Mesothelial cell of epicardium (in vitro differentiated cells): Measurements from ENCODE around the gene ELAC2. TPM values are rescaled to one million over a fixed set of nuclear protein-coding genes. Genes with fewer than 3 reads are reported as not detected.
A peak's percentile ranks its signal among the peaks of the same experiment; 100 is the strongest.

Experiments
- DNase-seq, 2 experiments: peaks; one replicate each; pipeline ENCODE4 v3.0.0; 2021; ENCODE audit warnings: low spot score in 2 of 2; ENCODE audit not compliant: unreplicated experiment in 2 of 2
- H3K27ac Mint-ChIP-seq: 2 replicates; pipeline ENCODE4 v1.8.0; 2021; ENCODE audit warnings: mixed read lengths
- H3K27me3 Mint-ChIP-seq: 2 replicates; pipeline ENCODE4 v1.8.0; 2021; ENCODE audit warnings: low read depth, mixed read lengths
- H3K36me3 Mint-ChIP-seq: 2 replicates; pipeline ENCODE4 v1.8.0; 2021; ENCODE audit warnings: mixed read lengths
- H3K4me1 Mint-ChIP-seq: 2 replicates; pipeline ENCODE4 v1.8.0; 2021; ENCODE audit warnings: mixed read lengths
- H3K4me3 Mint-ChIP-seq: 2 replicates; pipeline ENCODE4 v1.8.0; 2021; ENCODE audit warnings: mild to moderate bottlenecking, moderate library complexity, mixed read lengths
- H3K9me3 Mint-ChIP-seq: 2 replicates; pipeline ENCODE4 v1.8.0; 2021; ENCODE audit warnings: mixed read lengths
- total RNA-seq: library from RNA; stranded (reverse); gene quantifications from 3 replicates; pipeline ENCODE4 v1.2.1, GENCODE V29; 2021
- TF ChIP-seq, protein P1 (sequence below): fragments of 200-600 bp; sonication (generic); IDR thresholded peaks from one replicate; pipeline ENCODE4 v1.5.0; 2021; ENCODE audit warnings: antibody characterized with exemption; ENCODE audit not compliant: unreplicated experiment

ELAC2 gene
- total RNA-seq, 1 donor from 2014 or later = 69.3 TPM

GRCh38 chr17:13016881-13017654, 759 bp downstream of the ELAC2 start:
- H3K27ac Mint-ChIP-seq = peak overlapping the region; percentile 88
- peaks cover 27% of the 10 kb centered on the region for H3K36me3 Mint-ChIP-seq
- no peak for DNase-seq
- peak overlapping the region; percentile 94 for H3K4me3 Mint-ChIP-seq
- TF ChIP-seq, protein P1, sequence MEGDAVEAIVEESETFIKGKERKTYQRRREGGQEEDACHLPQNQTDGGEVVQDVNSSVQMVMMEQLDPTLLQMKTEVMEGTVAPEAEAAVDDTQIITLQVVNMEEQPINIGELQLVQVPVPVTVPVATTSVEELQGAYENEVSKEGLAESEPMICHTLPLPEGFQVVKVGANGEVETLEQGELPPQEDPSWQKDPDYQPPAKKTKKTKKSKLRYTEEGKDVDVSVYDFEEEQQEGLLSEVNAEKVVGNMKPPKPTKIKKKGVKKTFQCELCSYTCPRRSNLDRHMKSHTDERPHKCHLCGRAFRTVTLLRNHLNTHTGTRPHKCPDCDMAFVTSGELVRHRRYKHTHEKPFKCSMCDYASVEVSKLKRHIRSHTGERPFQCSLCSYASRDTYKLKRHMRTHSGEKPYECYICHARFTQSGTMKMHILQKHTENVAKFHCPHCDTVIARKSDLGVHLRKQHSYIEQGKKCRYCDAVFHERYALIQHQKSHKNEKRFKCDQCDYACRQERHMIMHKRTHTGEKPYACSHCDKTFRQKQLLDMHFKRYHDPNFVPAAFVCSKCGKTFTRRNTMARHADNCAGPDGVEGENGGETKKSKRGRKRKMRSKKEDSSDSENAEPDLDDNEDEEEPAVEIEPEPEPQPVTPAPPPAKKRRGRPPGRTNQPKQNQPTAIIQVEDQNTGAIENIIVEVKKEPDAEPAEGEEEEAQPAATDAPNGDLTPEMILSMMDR = no peak
- no peaks in the 10 kb centered on the region for H3K27me3 Mint-ChIP-seq
- H3K4me1 Mint-ChIP-seq = peaks cover 11% of the 10 kb centered on the region
- no peaks in the 10 kb centered on the region for H3K9me3 Mint-ChIP-seq

GRCh38 chr17:13014801-13015200, 3.0 kb downstream of the ELAC2 start:
- no peak for DNase-seq
- Mint-ChIP-seq H3K36me3 (peaks cover 45% of the 10 kb centered on the region), H3K4me1 (peaks cover 11% of the 10 kb centered on the region), H3K27ac (no peak overlapping the region), H3K4me3 (no peak overlapping the region), H3K27me3 (no peaks in the 10 kb centered on the region), H3K9me3 (no peaks in the 10 kb centered on the region)
- TF ChIP-seq, protein P1 = no peak

DNA sequence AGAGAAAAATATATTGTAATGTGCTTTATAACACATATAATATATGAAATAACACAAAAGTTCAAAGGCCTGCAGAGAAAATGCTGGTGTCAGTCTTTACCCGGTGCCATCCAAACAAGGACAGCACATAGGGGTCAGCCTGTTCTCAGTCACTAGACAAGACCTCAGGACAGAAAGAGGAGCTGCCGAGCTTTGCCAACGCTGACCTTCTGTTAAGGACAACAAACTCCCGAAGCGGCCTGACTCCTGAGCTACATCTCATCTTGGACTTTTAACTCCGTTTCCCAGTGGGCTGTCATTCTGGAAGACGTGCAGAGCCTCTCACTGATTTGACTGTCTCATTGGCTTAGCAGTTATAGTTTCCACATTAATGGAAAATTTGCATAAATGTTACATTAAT, 6.9 kb downstream of the ELAC2 start:
- Mint-ChIP-seq H3K4me1 (no peaks in the 10 kb centered on the region), H3K27me3 (no peaks in the 10 kb centered on the region), H3K4me3 (no peak overlapping the region), H3K27ac (no peak overlapping the region), H3K36me3 (peaks cover 54% of the 10 kb centered on the region), H3K9me3 (no peaks in the 10 kb centered on the region)
- TF ChIP-seq, protein P1 = no peak
- DNase-seq = no peak

- peaks cover 41% of the 10 kb centered on the region for H3K36me3 Mint-ChIP-seq
- H3K9me3 Mint-ChIP-seq = no peaks in the 10 kb centered on the region
- H3K4me1 Mint-ChIP-seq = no peaks in the 10 kb centered on the region
- TF ChIP-seq, protein P1 = no peak
- H3K27ac Mint-ChIP-seq = no peak overlapping the region
- H3K4me3 Mint-ChIP-seq = no peak overlapping the region
- no peak for DNase-seq
- no peaks in the 10 kb centered on the region for H3K27me3 Mint-ChIP-seq
Observed at GRCh38 chr17:13008461-13008860, 9.4 kb downstream of the ELAC2 start.

DNA sequence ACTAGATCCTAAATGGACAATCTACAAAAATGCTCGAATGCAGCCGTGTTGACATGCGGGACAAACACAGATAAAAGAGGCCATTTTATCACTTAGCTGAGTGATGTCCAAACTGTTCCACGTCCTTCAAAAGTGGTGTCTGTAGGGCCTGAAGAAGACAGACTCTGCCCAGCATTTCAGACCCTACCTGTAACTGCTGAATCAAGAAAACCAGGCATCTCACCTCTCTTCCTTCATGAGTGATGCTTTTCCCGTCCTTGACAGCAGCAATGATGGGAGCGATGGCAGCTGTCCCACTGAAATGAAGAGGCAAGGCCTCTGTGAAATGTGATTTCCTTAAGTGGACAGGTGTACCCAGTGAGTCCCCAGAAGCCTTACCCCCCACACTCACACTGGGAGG, 12.3 kb downstream of the ELAC2 start:
- TF ChIP-seq, protein P1 = no peak
- H3K27ac Mint-ChIP-seq = no peak overlapping the region
- H3K36me3 Mint-ChIP-seq = peaks cover 24% of the 10 kb centered on the region
- H3K27me3 Mint-ChIP-seq = no peaks in the 10 kb centered on the region
- no peak overlapping the region for H3K4me3 Mint-ChIP-seq
- H3K4me1 Mint-ChIP-seq = no peaks in the 10 kb centered on the region
- no peaks in the 10 kb centered on the region for H3K9me3 Mint-ChIP-seq
- no peak for DNase-seq
